IMR-90 (cell line): Measurements from ENCODE around the gene ACACA. TPM values are rescaled to one million over a fixed set of nuclear protein-coding genes. Genes with fewer than 3 reads are reported as not detected.

Experiments used
- ATAC-seq: fragments of 200-7000 bp; cut with Tn5 transposase; 2 replicates; pipeline ENCODE4 v1.9.1; 2020; ENCODE audit warnings: low read depth, mild to moderate bottlenecking, moderate library complexity
- BruUV-seq: library from RNA; stranded (reverse); fragments of 400-500 nt; replicated peaks from 2 replicates; lab custom pipeline; 2021; lab: Mats Ljungman, UMichigan
- CTCF ChIA-PET: fragments of 300-600 bp; formaldehyde crosslinking; extraction: SDS; loops from one replicate; lab custom pipeline; 2021; ENCODE audit warnings: antibody characterized with exemption; lab: Yijun Ruan, JAX
- POLR2A ChIA-PET: fragments of 300-600 bp; sonication (Branson Sonifier 250); formaldehyde crosslinking; loops from one replicate; lab custom pipeline; 2022; ENCODE audit warnings: antibody characterized with exemption; ENCODE audit not compliant: unreplicated experiment; lab: Charles Lee
- DNase-seq: peaks from one replicate; pipeline ENCODE4 v3.0.0; 2013
- H2AFZ ChIP-seq: replicated peaks from 2 replicates; pipeline ENCODE3; 2013; ENCODE audit warnings: low read length, mild to moderate bottlenecking; ENCODE audit not compliant: poor library complexity
- H2AK5ac ChIP-seq: 2 replicates; pipeline ENCODE4 v1.6.1; 2013; ENCODE audit warnings: low read depth, low read length, inconsistent platforms
- H2AK9ac ChIP-seq: replicated peaks from 2 replicates; pipeline ENCODE3; 2013; ENCODE audit warnings: mild to moderate bottlenecking, low read depth, low read length, moderate library complexity; ENCODE audit not compliant: poor library complexity
- H2BK120ac ChIP-seq: 2 replicates; pipeline ENCODE4 v1.6.1; 2013; ENCODE audit warnings: low read depth, low read length, inconsistent platforms
- H2BK15ac ChIP-seq: 3 replicates; pipeline ENCODE4 v1.6.1; 2013; ENCODE audit warnings: low read depth, low read length, inconsistent platforms
- H2BK20ac ChIP-seq: 2 replicates; pipeline ENCODE4 v1.6.1; 2013; ENCODE audit warnings: low read depth, mild to moderate bottlenecking, inconsistent platforms, low read length, moderate library complexity
- H2BK5ac ChIP-seq: 2 replicates; pipeline ENCODE4 v1.6.1; 2013; ENCODE audit warnings: mild to moderate bottlenecking, low read depth, low read length, inconsistent platforms; ENCODE audit not compliant: poor library complexity, severe bottlenecking
- H3K14ac ChIP-seq: replicated peaks from 2 replicates; pipeline ENCODE4 v1.6.1; 2013; ENCODE audit warnings: low read depth, low read length, inconsistent platforms
- H3K18ac ChIP-seq: 2 replicates; pipeline ENCODE4 v1.6.1; 2013; ENCODE audit warnings: low read depth, low read length, control low read depth
- H3K23ac ChIP-seq: 2 replicates; pipeline ENCODE4 v1.6.1; 2013; ENCODE audit warnings: low read depth, low read length, inconsistent platforms
- H3K27ac ChIP-seq: 2 replicates; pipeline ENCODE4 v1.5.1; 2013; ENCODE audit warnings: mild to moderate bottlenecking, control low read depth, low read length; ENCODE audit not compliant: insufficient read depth
- H3K27me3 ChIP-seq: 2 replicates; pipeline ENCODE4 v1.6.1; 2013; ENCODE audit warnings: low read length; ENCODE audit not compliant: control insufficient read depth, insufficient read depth
- H3K36me3 ChIP-seq: 2 replicates; pipeline ENCODE4 v1.6.1; 2013; ENCODE audit warnings: low read length, mixed read lengths; ENCODE audit not compliant: control insufficient read depth, insufficient read depth
- H3K4ac ChIP-seq: 2 replicates; pipeline ENCODE4 v1.6.1; 2013; ENCODE audit warnings: low read depth, low read length, inconsistent platforms
- H3K4me1 ChIP-seq: 2 replicates; pipeline ENCODE4 v1.6.1; 2013; ENCODE audit warnings: low read length, mixed read lengths; ENCODE audit not compliant: control insufficient read depth, insufficient read depth
- H3K4me2 ChIP-seq: 2 replicates; pipeline ENCODE4 v1.6.1; 2013; ENCODE audit warnings: low read depth, mild to moderate bottlenecking, control low read depth, low read length, moderate library complexity
- H3K4me3 ChIP-seq: 2 replicates; pipeline ENCODE4 v1.5.1; 2013; ENCODE audit warnings: low read depth, mild to moderate bottlenecking, control low read depth, low read length, moderate library complexity; ENCODE audit not compliant: insufficient read depth
- H3K56ac ChIP-seq: 2 replicates; pipeline ENCODE4 v1.6.1; 2013; ENCODE audit warnings: low read length, inconsistent platforms; ENCODE audit not compliant: insufficient read depth; ENCODE audit errors: extremely low read depth
- H3K79me1 ChIP-seq, 2 experiments: 2 replicates each; pipeline ENCODE4 v1.6.1; 2013; ENCODE audit warnings: low read length in 2 of 2, inconsistent platforms in 1 of 2, low read depth in 1 of 2
- H3K9ac ChIP-seq: 2 replicates; pipeline ENCODE4 v1.6.1; 2013; ENCODE audit warnings: low read depth, low read length, control low read depth
- H3K9me1 ChIP-seq: 2 replicates; pipeline ENCODE4 v1.6.1; 2013; ENCODE audit warnings: low read length, inconsistent platforms; ENCODE audit not compliant: insufficient read depth
- H3K9me3 ChIP-seq: 2 replicates; pipeline ENCODE4 v1.6.1; 2013; ENCODE audit warnings: low read length; ENCODE audit not compliant: control insufficient read depth, insufficient read depth
- H4K20me1 ChIP-seq: 2 replicates; pipeline ENCODE4 v1.6.1; 2013; ENCODE audit warnings: low read length, inconsistent platforms; ENCODE audit not compliant: insufficient read depth
- H4K5ac ChIP-seq: 2 replicates; pipeline ENCODE4 v1.6.1; 2013; ENCODE audit warnings: mild to moderate bottlenecking, low read depth, low read length, control low read depth
- H4K8ac ChIP-seq, 2 experiments: 2 replicates each; pipeline ENCODE4 v1.6.1; 2013; ENCODE audit warnings: low read depth in 2 of 2, low read length in 2 of 2, control low read depth in 1 of 2, inconsistent platforms in 1 of 2
- H4K91ac ChIP-seq: 2 replicates; pipeline ENCODE4 v1.6.1; 2013; ENCODE audit warnings: low read depth, low read length, inconsistent platforms; ENCODE audit not compliant: insufficient read depth
- BHLHE40 ChIP-seq: fragments of 150-350 bp; IDR thresholded peaks from 2 replicates; pipeline ENCODE4 v1.6.1; 2016; ENCODE audit warnings: mild to moderate bottlenecking, low read depth, low read length
- CEBPB ChIP-seq: IDR thresholded peaks from 2 replicates; pipeline ENCODE4 v1.6.1; 2012; ENCODE audit warnings: low read depth, low read length, improper control_type of control experiment
- CHD1 ChIP-seq: IDR thresholded peaks from 2 replicates; pipeline ENCODE4 v1.6.1; 2012; ENCODE audit warnings: low read depth, low read length, improper control_type of control experiment
- FOS ChIP-seq: fragments of 150-350 bp; IDR thresholded peaks from 2 replicates; pipeline ENCODE4 v1.6.1; 2016; ENCODE audit warnings: low read depth, low read length
- MAFK ChIP-seq: IDR thresholded peaks from 2 replicates; pipeline ENCODE4 v1.6.1; 2012; ENCODE audit warnings: low read depth, low read length, improper control_type of control experiment
- MAZ ChIP-seq: IDR thresholded peaks from 2 replicates; pipeline ENCODE4 v1.6.1; 2012; ENCODE audit warnings: low read depth, mild to moderate bottlenecking, low read length, improper control_type of control experiment, moderate library complexity, borderline replicate concordance
- MXI1 ChIP-seq: IDR thresholded peaks from 2 replicates; pipeline ENCODE4 v1.6.1; 2012; ENCODE audit warnings: low read depth, mild to moderate bottlenecking, low read length, moderate library complexity, borderline replicate concordance
- NFE2L2 ChIP-seq: fragments of 150-350 bp; IDR thresholded peaks from 2 replicates; pipeline ENCODE4 v1.6.1; 2016; ENCODE audit warnings: low read depth, mild to moderate bottlenecking, low read length
- POLR2A ChIP-seq: IDR thresholded peaks from 2 replicates; pipeline ENCODE4 v1.6.1; 2012; ENCODE audit warnings: mild to moderate bottlenecking, low read depth, low read length
- RAD21 ChIP-seq: IDR thresholded peaks from 2 replicates; pipeline ENCODE4 v1.6.1; 2012; ENCODE audit warnings: low read length, improper control_type of control experiment
- RCOR1 ChIP-seq: IDR thresholded peaks from 2 replicates; pipeline ENCODE4 v1.6.1; 2012; ENCODE audit warnings: mild to moderate bottlenecking, low read length, improper control_type of control experiment; ENCODE audit not compliant: insufficient replicate concordance
- RFX5 ChIP-seq: IDR thresholded peaks from 2 replicates; pipeline ENCODE4 v1.8.0; 2012; ENCODE audit warnings: low read depth, mild to moderate bottlenecking, low read length, moderate library complexity
- SMC3 ChIP-seq: fragments of 150-350 bp; IDR thresholded peaks from 2 replicates; pipeline ENCODE4 v1.6.1; 2016; ENCODE audit warnings: low read depth, mild to moderate bottlenecking, antibody characterized with exemption, low read length, moderate library complexity
- USF2 ChIP-seq: fragments of 150-350 bp; IDR thresholded peaks from 2 replicates; pipeline ENCODE4 v1.6.1; 2017; ENCODE audit warnings: mild to moderate bottlenecking, antibody characterized with exemption, low read length, low read depth
- WGBS, 2 experiments: methylation state at CpG; one replicate each; pipeline versions ENCODE4 v1.1.5 to v1.1.7; 2013; ENCODE audit warnings: missing lambda C conversion rate in 2 of 2; ENCODE audit not compliant: insufficient read length in 1 of 2; ENCODE audit errors: extremely low coverage in 2 of 2; 5-methylcytosine and 5-hydroxymethylcytosine counted together
- dilution Hi-C: fragments of 300-500 bp; cut with HindIII; formaldehyde crosslinking; loops from one replicate; pipeline ENCODE4 v1.14.3; 2018; ENCODE audit warnings: low sequenced_read_pairs; ENCODE audit not compliant: unreplicated experiment
- in situ Hi-C: fragments of 300-500 bp; cut with MboI; formaldehyde crosslinking; loops from 3 replicates; pipeline ENCODE4 v1.14.3; 2019; ENCODE audit warnings: low sequenced_read_pairs, inconsistent platforms, mixed read lengths
- intact Hi-C: fragments of 100-400 bp; cut with micrococcal nuclease; formaldehyde crosslinking; loops from 2 replicates; pipeline ENCODE4 v1.10.0; 2022
- polyA plus RNA-seq, 3 experiments: library from polyadenylated mRNA; depleted of rRNA; stranded (reverse); fragments of >200 nt; gene quantifications; 2 replicates each; pipeline ENCODE4 v1.2.3, GENCODE V29; 2012; ENCODE audit warnings: low replicate concordance in 1 of 3
- total RNA-seq: library from RNA; depleted of rRNA; stranded (reverse); fragments of >200 nt; gene quantifications from 2 replicates; pipeline ENCODE4 v1.2.3, GENCODE V29; 2012
- TF ChIP-seq, protein P1 (sequence below): conservative IDR thresholded peaks from 2 replicates; pipeline ENCODE4 v1.5.1; 2012; ENCODE audit warnings: mild to moderate bottlenecking, low read depth, low read length, improper control_type of control experiment
- TF ChIP-seq, protein P2 (sequence below): fragments of 150-350 bp; IDR thresholded peaks from 2 replicates; pipeline ENCODE4 v1.6.1; 2016; ENCODE audit warnings: low read depth, mild to moderate bottlenecking, low read length, moderate library complexity, borderline replicate concordance

ACACA gene
- total and polyA plus RNA-seq, 2 of the 4 experiments (the other 2 are of a cell fraction) = 21.3 to 39.1 TPM

GRCh38 chr17:37096071-37096470 is 310.6 kb downstream of the ACACA start:
- TF ChIP-seq POLR2A (no peak), CHD1 (no peak), BHLHE40 (no peak), MAZ (no peak), FOS (no peak), USF2 (no peak), RAD21 (no peak), RCOR1 (no peak), CEBPB (no peak), SMC3 (no peak), RFX5 (no peak), MAFK (no peak), NFE2L2 (no peak), MXI1 (no peak)
- TF ChIP-seq, protein P1, sequence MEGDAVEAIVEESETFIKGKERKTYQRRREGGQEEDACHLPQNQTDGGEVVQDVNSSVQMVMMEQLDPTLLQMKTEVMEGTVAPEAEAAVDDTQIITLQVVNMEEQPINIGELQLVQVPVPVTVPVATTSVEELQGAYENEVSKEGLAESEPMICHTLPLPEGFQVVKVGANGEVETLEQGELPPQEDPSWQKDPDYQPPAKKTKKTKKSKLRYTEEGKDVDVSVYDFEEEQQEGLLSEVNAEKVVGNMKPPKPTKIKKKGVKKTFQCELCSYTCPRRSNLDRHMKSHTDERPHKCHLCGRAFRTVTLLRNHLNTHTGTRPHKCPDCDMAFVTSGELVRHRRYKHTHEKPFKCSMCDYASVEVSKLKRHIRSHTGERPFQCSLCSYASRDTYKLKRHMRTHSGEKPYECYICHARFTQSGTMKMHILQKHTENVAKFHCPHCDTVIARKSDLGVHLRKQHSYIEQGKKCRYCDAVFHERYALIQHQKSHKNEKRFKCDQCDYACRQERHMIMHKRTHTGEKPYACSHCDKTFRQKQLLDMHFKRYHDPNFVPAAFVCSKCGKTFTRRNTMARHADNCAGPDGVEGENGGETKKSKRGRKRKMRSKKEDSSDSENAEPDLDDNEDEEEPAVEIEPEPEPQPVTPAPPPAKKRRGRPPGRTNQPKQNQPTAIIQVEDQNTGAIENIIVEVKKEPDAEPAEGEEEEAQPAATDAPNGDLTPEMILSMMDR = no peak
- TF ChIP-seq, protein P2, sequence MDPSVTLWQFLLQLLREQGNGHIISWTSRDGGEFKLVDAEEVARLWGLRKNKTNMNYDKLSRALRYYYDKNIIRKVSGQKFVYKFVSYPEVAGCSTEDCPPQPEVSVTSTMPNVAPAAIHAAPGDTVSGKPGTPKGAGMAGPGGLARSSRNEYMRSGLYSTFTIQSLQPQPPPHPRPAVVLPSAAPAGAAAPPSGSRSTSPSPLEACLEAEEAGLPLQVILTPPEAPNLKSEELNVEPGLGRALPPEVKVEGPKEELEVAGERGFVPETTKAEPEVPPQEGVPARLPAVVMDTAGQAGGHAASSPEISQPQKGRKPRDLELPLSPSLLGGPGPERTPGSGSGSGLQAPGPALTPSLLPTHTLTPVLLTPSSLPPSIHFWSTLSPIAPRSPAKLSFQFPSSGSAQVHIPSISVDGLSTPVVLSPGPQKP = no peak
- POLR2A ChIA-PET = no interaction called here
- Histone ChIP-seq H3K27ac (no peak overlapping the region), H3K27me3 (no peaks in the 10 kb centered on the region), H2BK20ac (no peak overlapping the region), H4K91ac (no peak overlapping the region), H3K4me2 (no peak overlapping the region), H2BK5ac (no peak overlapping the region), H4K5ac (no peak overlapping the region), H3K4me1 (peaks cover 2% of the 10 kb centered on the region; the same call in 1 of the 2 replicates), H2BK120ac (no peak overlapping the region), H3K9me3 (no peaks in the 10 kb centered on the region), H3K36me3 (peaks cover 31% of the 10 kb centered on the region), H2AK9ac (no peak overlapping the region), H4K20me1 (no peaks in the 10 kb centered on the region), H3K23ac (no peak overlapping the region), H2AK5ac (no peak overlapping the region), H3K18ac (no peak overlapping the region), H3K14ac (no peak overlapping the region), H4K8ac (no peak overlapping the region), H2BK15ac (no peak overlapping the region), H3K4me3 (no peak overlapping the region), H3K9ac (no peak overlapping the region), H3K9me1 (0 out of 2 replicates have a peak, but pooled peaks cover 11% of the 10 kb centered on the region), H2AFZ (no peak overlapping the region), H3K79me1 (no peaks in the 10 kb centered on the region), H3K4ac (no peak overlapping the region), H3K56ac (no peak overlapping the region)
- in situ Hi-C loops = no loop called here
- no TSS peak for BruUV-seq
- dilution Hi-C loops = no loop called here
- no peak for DNase-seq
- no CpG with 5 or more reads among the region's 2 CpGs for WGBS, 2 experiments
- CTCF ChIA-PET = interaction anchor here (1.5 kb wide), 1 partner anchor 19 kb away, joined by 3 read pairs; no protein-coding TSS in a partner anchor
- no peak for ATAC-seq
- intact Hi-C loops = no loop called here
